ENCODE results near the gene DNAJC25. TPM values are rescaled to one million over a fixed set of nuclear protein-coding genes. Genes with fewer than 3 reads are reported as not detected.
A peak's percentile ranks its signal among the peaks of the same experiment; 100 is the strongest.
"Not testable (repeated sequence)": the region's sequence is repeated elsewhere in the genome, so short reads cannot be mapped to it uniquely, and the experiment has no call there.

Gene DNAJC25
- total RNA-seq, 2 donors from 2014 or later, result 6.3 to 7.4 TPM

DNA sequence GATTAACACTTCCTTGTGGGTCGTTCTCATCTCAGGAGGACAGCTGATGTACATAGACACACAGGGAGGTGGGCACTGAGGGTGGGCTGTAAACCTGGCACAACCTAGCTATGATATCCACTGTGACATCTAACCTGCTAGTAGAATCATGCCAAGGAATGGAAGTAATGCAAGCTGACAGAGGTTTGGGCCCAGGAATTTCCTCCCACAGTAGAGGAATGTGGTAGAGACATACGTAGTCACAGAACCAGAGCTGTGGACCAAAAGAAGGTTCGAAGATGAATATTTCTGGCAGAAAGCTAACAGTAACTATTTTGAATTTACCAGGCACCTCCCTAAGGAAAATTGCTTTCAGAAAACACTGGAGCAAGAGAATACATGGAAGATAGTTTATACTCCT lies 15.2 kb upstream of the DNAJC25 start:
- Histone ChIP-seq H3K36me3 (ENCODE audit: control insufficient read depth, insufficient read depth, low read length) (no peaks in the 10 kb centered on the region), H3K4me3 (ENCODE audit: low read length) (no peak overlapping the region), H3K9me3 (ENCODE audit: control insufficient read depth, low read length) (no peaks in the 10 kb centered on the region), H3K27me3 (ENCODE audit: control insufficient read depth, insufficient read depth, low read length, poor library complexity, severe bottlenecking) (no peaks in the 10 kb centered on the region), H3K9ac (ENCODE audit: extremely low read depth, low read length, poor library complexity, severe bottlenecking) (no peak overlapping the region), H3K4me1 (ENCODE audit: control insufficient read depth, insufficient read depth, low read length) (no peaks in the 10 kb centered on the region), H3K27ac (ENCODE audit: low read depth, low read length) (no peak overlapping the region)
- no peak for DNase-seq
- Mint-ChIP-seq H3K36me3 (ENCODE audit: low read depth) (no peaks in the 10 kb centered on the region), H3K27ac (no peak overlapping the region), H3K9me3 (peaks cover 15% of the 10 kb centered on the region), H3K4me3 (no peak overlapping the region), H3K27me3 (ENCODE audit: insufficient read depth) (peaks cover 3% of the 10 kb centered on the region), H3K4me1 (peaks cover 14% of the 10 kb centered on the region)
- no peak for TF ChIP-seq CTCF (conservative IDR thresholded peaks at IDR 0.05)
- WGBS, 2 experiments (ENCODE audit: insufficient coverage in 1 of 2, insufficient read length in 1 of 2), result 79 to 100% methylated on average over 2 to 3 of the region's 3 CpGs

- Mint-ChIP-seq H3K4me1 (peaks cover 13% of the 10 kb centered on the region), H3K9me3 (peaks cover 19% of the 10 kb centered on the region)
- not testable (repeated sequence) for H3K27me3 ChIP-seq (ENCODE audit: control insufficient read depth, insufficient read depth, low read length, poor library complexity, severe bottlenecking); H3K27me3 Mint-ChIP-seq (ENCODE audit: insufficient read depth); H3K4me3 ChIP-seq (ENCODE audit: low read length); H3K36me3 Mint-ChIP-seq (ENCODE audit: low read depth); H3K36me3 ChIP-seq (ENCODE audit: control insufficient read depth, insufficient read depth, low read length); H3K9me3 ChIP-seq (ENCODE audit: control insufficient read depth, low read length); DNase-seq; H3K9ac ChIP-seq (ENCODE audit: extremely low read depth, low read length, poor library complexity, severe bottlenecking); H3K4me1 ChIP-seq (ENCODE audit: control insufficient read depth, insufficient read depth, low read length); H3K27ac Mint-ChIP-seq; H3K4me3 Mint-ChIP-seq; H3K27ac ChIP-seq (ENCODE audit: low read depth, low read length)
- 92 to 100% methylated on average over 15 to 23 of the region's 29 CpGs for WGBS, 2 experiments (ENCODE audit: insufficient coverage in 1 of 2, insufficient read length in 1 of 2)
Measured at GRCh38 chr9:111617349-111617748, 13.8 kb upstream of the DNAJC25 start.

- Histone ChIP-seq H3K27ac (ENCODE audit: low read depth, low read length) (no peak overlapping the region), H3K36me3 (ENCODE audit: control insufficient read depth, insufficient read depth, low read length) (no peaks in the 10 kb centered on the region), H3K9me3 (ENCODE audit: control insufficient read depth, low read length) (no peaks in the 10 kb centered on the region), H3K9ac (ENCODE audit: extremely low read depth, low read length, poor library complexity, severe bottlenecking) (no peak overlapping the region), H3K4me3 (ENCODE audit: low read length) (no peak overlapping the region), H3K27me3 (ENCODE audit: control insufficient read depth, insufficient read depth, low read length, poor library complexity, severe bottlenecking) (no peaks in the 10 kb centered on the region), H3K4me1 (ENCODE audit: control insufficient read depth, insufficient read depth, low read length) (no peaks in the 10 kb centered on the region)
- H3K27ac Mint-ChIP-seq, result no peak overlapping the region
- peak; percentile 81 for TF ChIP-seq CTCF (conservative IDR thresholded peaks at IDR 0.05)
- H3K27me3 Mint-ChIP-seq (ENCODE audit: insufficient read depth), result no peaks in the 10 kb centered on the region
- 0 to 51% methylated on average over 1 to 2 of the region's 2 CpGs for WGBS, 2 experiments (ENCODE audit: insufficient coverage in 1 of 2, insufficient read length in 1 of 2)
- H3K4me3 Mint-ChIP-seq, result no peak overlapping the region
- peaks cover 24% of the 10 kb centered on the region for H3K9me3 Mint-ChIP-seq
- peak; percentile 68 for DNase-seq
- H3K4me1 Mint-ChIP-seq, result peaks cover 9% of the 10 kb centered on the region
- no peaks in the 10 kb centered on the region for H3K36me3 Mint-ChIP-seq (ENCODE audit: low read depth)
Measured at GRCh38 chr9:111621895-111622480, 9.1 kb upstream of the DNAJC25 start.

- H3K36me3 Mint-ChIP-seq (ENCODE audit: low read depth), result no peaks in the 10 kb centered on the region
- WGBS, 2 experiments (ENCODE audit: insufficient coverage in 1 of 2, insufficient read length in 1 of 2), result 91 to 100% methylated on average over 2 to 3 of the region's 3 CpGs
- H3K4me1 Mint-ChIP-seq, result peaks cover 9% of the 10 kb centered on the region
Measured at GRCh38 chr9:111622626-111623025, 8.5 kb upstream of the DNAJC25 start.

More at GRCh38 chr9:111622626-111623025, 8.5 kb upstream of the DNAJC25 start:
- no peaks in the 10 kb centered on the region for H3K36me3 ChIP-seq (ENCODE audit: control insufficient read depth, insufficient read depth, low read length)
- Mint-ChIP-seq H3K27me3 (ENCODE audit: insufficient read depth) (no peaks in the 10 kb centered on the region), H3K4me3 (no peak overlapping the region), H3K9me3 (peaks cover 22% of the 10 kb centered on the region), H3K27ac (peak overlapping the region; percentile 87)
- H3K4me3 ChIP-seq (ENCODE audit: low read length), result no peak overlapping the region
- H3K9ac ChIP-seq (ENCODE audit: extremely low read depth, low read length, poor library complexity, severe bottlenecking), result no peak overlapping the region
- no peak for TF ChIP-seq CTCF (conservative IDR thresholded peaks at IDR 0.05)
- no peaks in the 10 kb centered on the region for H3K4me1 ChIP-seq (ENCODE audit: control insufficient read depth, insufficient read depth, low read length)
- no peak overlapping the region for H3K27ac ChIP-seq (ENCODE audit: low read depth, low read length)
- DNase-seq, result no peak
- H3K27me3 ChIP-seq (ENCODE audit: control insufficient read depth, insufficient read depth, low read length, poor library complexity, severe bottlenecking), result no peaks in the 10 kb centered on the region
- H3K9me3 ChIP-seq (ENCODE audit: control insufficient read depth, low read length), result no peaks in the 10 kb centered on the region

Data from endodermal cell (in vitro differentiated cells).